HUES64 (cell line): ENCODE data around the gene SUPT16H.
A peak's percentile ranks its signal among the peaks of the same experiment; 100 is the strongest.
"Not testable (repeated sequence)": the region's sequence is repeated elsewhere in the genome, so short reads cannot be mapped to it uniquely, and the experiment has no call there.

Source experiments
- H3K27ac ChIP-seq: 2 replicates; pipeline ENCODE4 v1.7.0; 2013; ENCODE audit warnings: low read depth, low read length, inconsistent platforms
- H3K27me3 ChIP-seq: 2 replicates; pipeline ENCODE4 v1.6.1; 2013; ENCODE audit warnings: mild to moderate bottlenecking, low read length; ENCODE audit not compliant: insufficient read depth
- H3K36me3 ChIP-seq: 2 replicates; pipeline ENCODE4 v1.6.1; 2013; ENCODE audit warnings: mild to moderate bottlenecking, low read length; ENCODE audit not compliant: insufficient read depth
- H3K4me1 ChIP-seq: 2 replicates; pipeline ENCODE4 v1.6.1; 2013; ENCODE audit warnings: mild to moderate bottlenecking, low read length, moderate library complexity; ENCODE audit not compliant: insufficient read depth
- H3K4me3 ChIP-seq: 2 replicates; pipeline ENCODE4 v1.5.1; 2013; ENCODE audit warnings: mild to moderate bottlenecking, low read length, moderate library complexity
- H3K9ac ChIP-seq: 2 replicates; pipeline ENCODE4 v1.6.1; 2013; ENCODE audit warnings: mild to moderate bottlenecking, low read depth, low read length
- H3K9me3 ChIP-seq: 2 replicates; pipeline ENCODE4 v1.6.1; 2013; ENCODE audit warnings: low read depth, low read length; ENCODE audit not compliant: insufficient read depth
- WGBS: fragments of 150-250, 120-280 bp; methylation state at CpG from one replicate; pipeline ENCODE4 v1.1.7; 2013; ENCODE audit warnings: missing lambda C conversion rate; 5-methylcytosine and 5-hydroxymethylcytosine counted together

SUPT16H gene

GRCh38 chr14:21320913-21321312 lies 62.9 kb downstream of the SUPT16H start:
- Histone ChIP-seq H3K9me3 (no peaks in the 10 kb centered on the region), H3K4me3 (no peak overlapping the region), H3K27me3 (no peaks in the 10 kb centered on the region), H3K36me3 (no peaks in the 10 kb centered on the region), H3K9ac (no peak overlapping the region), H3K4me1 (peaks cover 6% of the 10 kb centered on the region), H3K27ac (no peak overlapping the region)
- 94% methylated on average over 2 of the region's 2 CpGs for WGBS

GRCh38 chr14:21317398-21317797 lies 66.4 kb downstream of the SUPT16H start:
- 85% methylated on average over 3 of the region's 3 CpGs for WGBS
- H3K36me3 ChIP-seq, result no peaks in the 10 kb centered on the region
- no peak overlapping the region for H3K4me3 ChIP-seq
- H3K9ac ChIP-seq, result no peak overlapping the region
- no peak overlapping the region for H3K27ac ChIP-seq
- no peaks in the 10 kb centered on the region for H3K27me3 ChIP-seq
- peaks cover 6% of the 10 kb centered on the region for H3K4me1 ChIP-seq
- H3K9me3 ChIP-seq, result no peaks in the 10 kb centered on the region

GRCh38 chr14:21313512-21313911 lies 70.3 kb downstream of the SUPT16H start:
- Histone ChIP-seq H3K36me3 (no peaks in the 10 kb centered on the region), H3K9me3 (no peaks in the 10 kb centered on the region), H3K4me3 (no peak overlapping the region), H3K27me3 (no peaks in the 10 kb centered on the region), H3K9ac (no peak overlapping the region), H3K4me1 (peaks cover 7% of the 10 kb centered on the region), H3K27ac (no peak overlapping the region)
- WGBS, result 94% methylated on average over 12 of the region's 12 CpGs

- no peaks in the 10 kb centered on the region for H3K27me3 ChIP-seq
- H3K4me3 ChIP-seq, result no peak overlapping the region
- WGBS, result 88% methylated on average over 2 of the region's 2 CpGs
- H3K4me1 ChIP-seq, result peaks cover 21% of the 10 kb centered on the region
- no peaks in the 10 kb centered on the region for H3K9me3 ChIP-seq
- no peak overlapping the region for H3K9ac ChIP-seq
- no peaks in the 10 kb centered on the region for H3K36me3 ChIP-seq
- H3K27ac ChIP-seq, result no peak overlapping the region
These were observed 72.2 kb downstream of the SUPT16H start for GRCh38 chr14:21311614-21312013.

- no peak overlapping the region for H3K4me3 ChIP-seq
- WGBS, result 100% methylated on average over 1 of the region's 3 CpGs
- H3K4me1 ChIP-seq, result peaks cover 21% of the 10 kb centered on the region
- H3K9ac ChIP-seq, result no peak overlapping the region
- no peaks in the 10 kb centered on the region for H3K27me3 ChIP-seq
- no peaks in the 10 kb centered on the region for H3K9me3 ChIP-seq
- H3K27ac ChIP-seq, result no peak overlapping the region
- H3K36me3 ChIP-seq, result no peaks in the 10 kb centered on the region
These were observed 73.9 kb downstream of the SUPT16H start for GRCh38 chr14:21309956-21310355.

GRCh38 chr14:21309238-21309636 lies 74.6 kb downstream of the SUPT16H start:
- Histone ChIP-seq H3K9me3 (no peaks in the 10 kb centered on the region), H3K27ac (peak overlapping the region; percentile 93), H3K9ac (peak overlapping the region; percentile 82), H3K4me1 (peaks cover 21% of the 10 kb centered on the region), H3K27me3 (no peaks in the 10 kb centered on the region), H3K36me3 (no peaks in the 10 kb centered on the region), H3K4me3 (peak overlapping the region; percentile 35)
- WGBS, result 59% methylated on average over 8 of the region's 8 CpGs

- Histone ChIP-seq H3K4me1 (peaks cover 21% of the 10 kb centered on the region), H3K27me3 (no peaks in the 10 kb centered on the region), H3K27ac (peak overlapping the region; percentile 93), H3K9me3 (no peaks in the 10 kb centered on the region), H3K4me3 (peak overlapping the region; percentile 67), H3K9ac (peak overlapping the region; percentile 94), H3K36me3 (no peaks in the 10 kb centered on the region)
- WGBS, result under 1% methylated on average over 16 of the region's 16 CpGs
These were observed 75.2 kb downstream of the SUPT16H start for GRCh38 chr14:21308479-21309237.

- no peaks in the 10 kb centered on the region for H3K36me3 ChIP-seq
- no peaks in the 10 kb centered on the region for H3K27me3 ChIP-seq
- H3K27ac ChIP-seq, result peak overlapping the region; percentile 90
- peaks cover 21% of the 10 kb centered on the region for H3K4me1 ChIP-seq
- H3K9me3 ChIP-seq, result no peaks in the 10 kb centered on the region
- peak overlapping the region; percentile 94 for H3K9ac ChIP-seq
- H3K4me3 ChIP-seq, result peak overlapping the region; percentile 67
These were observed 75.7 kb downstream of the SUPT16H start for GRCh38 chr14:21308132-21308478.

GRCh38 chr14:21307637-21308036 lies 76.2 kb downstream of the SUPT16H start:
- Histone ChIP-seq H3K4me3 (peak overlapping the region; percentile 67), H3K9me3 (no peaks in the 10 kb centered on the region), H3K36me3 (no peaks in the 10 kb centered on the region), H3K27ac (peak overlapping the region; percentile 90), H3K4me1 (peaks cover 21% of the 10 kb centered on the region), H3K27me3 (no peaks in the 10 kb centered on the region), H3K9ac (peak overlapping the region; percentile 94)
- 90% methylated on average over 2 of the region's 3 CpGs for WGBS

- H3K4me1 ChIP-seq, result peaks cover 10% of the 10 kb centered on the region
- H3K27me3 ChIP-seq, result peaks cover 13% of the 10 kb centered on the region
- H3K9ac ChIP-seq, H3K36me3 ChIP-seq, H3K4me3 ChIP-seq, H3K27ac ChIP-seq, H3K9me3 ChIP-seq: not testable (repeated sequence)
- 99% methylated on average over 2 of the region's 2 CpGs for WGBS
These were observed 81.0 kb downstream of the SUPT16H start for GRCh38 chr14:21302836-21303140.

- peaks cover 5% of the 10 kb centered on the region for H3K4me1 ChIP-seq
- H3K4me3 ChIP-seq, result no peak overlapping the region
- no peak overlapping the region for H3K27ac ChIP-seq
- no peaks in the 10 kb centered on the region for H3K9me3 ChIP-seq
- WGBS, result 92% methylated on average over 8 of the region's 8 CpGs
- H3K9ac ChIP-seq, result no peak overlapping the region
- no peaks in the 10 kb centered on the region for H3K36me3 ChIP-seq
- peaks cover 13% of the 10 kb centered on the region for H3K27me3 ChIP-seq
These were observed 81.6 kb downstream of the SUPT16H start for GRCh38 chr14:21302013-21302835.
